ENCODE data around the gene NTSR1. TPM values are rescaled to one million over a fixed set of nuclear protein-coding genes. Genes with fewer than 3 reads are reported as not detected.

The NTSR1 gene
- total RNA-seq, 1 experiment from 2014 or later, result 0.16 TPM

DNA sequence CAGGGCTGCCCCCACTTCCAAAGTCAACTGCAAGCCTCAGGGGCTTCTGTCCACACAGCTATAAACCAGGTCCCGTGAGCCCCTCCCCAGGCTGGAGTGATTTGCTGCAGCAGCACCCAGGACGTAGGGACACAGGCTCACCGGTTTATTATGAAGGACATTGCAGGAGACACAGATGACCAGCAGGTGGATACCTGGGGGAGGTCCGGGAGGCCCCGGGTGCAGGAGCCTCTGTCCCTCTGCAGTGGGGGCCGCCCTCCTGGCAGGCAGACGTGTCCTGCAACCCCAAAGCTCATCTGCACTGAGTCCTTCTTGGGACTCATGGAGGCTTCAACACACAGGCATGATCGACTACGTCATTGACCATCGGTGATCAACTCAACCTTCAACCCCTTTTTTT, 14.5 kb upstream of the NTSR1 start:
- DNase-seq, result peak in 1 of 2 experiments; percentile 49
- H3K36me3 Mint-ChIP-seq (ENCODE audit: insufficient read depth, unreplicated experiment), result no peaks in the 10 kb centered on the region
- intact Hi-C loops (cut with micrococcal nuclease; ENCODE audit: unreplicated experiment), result no loop called here
- no peaks in the 10 kb centered on the region for H3K4me1 ChIP-seq
- TF ChIP-seq, protein P1, sequence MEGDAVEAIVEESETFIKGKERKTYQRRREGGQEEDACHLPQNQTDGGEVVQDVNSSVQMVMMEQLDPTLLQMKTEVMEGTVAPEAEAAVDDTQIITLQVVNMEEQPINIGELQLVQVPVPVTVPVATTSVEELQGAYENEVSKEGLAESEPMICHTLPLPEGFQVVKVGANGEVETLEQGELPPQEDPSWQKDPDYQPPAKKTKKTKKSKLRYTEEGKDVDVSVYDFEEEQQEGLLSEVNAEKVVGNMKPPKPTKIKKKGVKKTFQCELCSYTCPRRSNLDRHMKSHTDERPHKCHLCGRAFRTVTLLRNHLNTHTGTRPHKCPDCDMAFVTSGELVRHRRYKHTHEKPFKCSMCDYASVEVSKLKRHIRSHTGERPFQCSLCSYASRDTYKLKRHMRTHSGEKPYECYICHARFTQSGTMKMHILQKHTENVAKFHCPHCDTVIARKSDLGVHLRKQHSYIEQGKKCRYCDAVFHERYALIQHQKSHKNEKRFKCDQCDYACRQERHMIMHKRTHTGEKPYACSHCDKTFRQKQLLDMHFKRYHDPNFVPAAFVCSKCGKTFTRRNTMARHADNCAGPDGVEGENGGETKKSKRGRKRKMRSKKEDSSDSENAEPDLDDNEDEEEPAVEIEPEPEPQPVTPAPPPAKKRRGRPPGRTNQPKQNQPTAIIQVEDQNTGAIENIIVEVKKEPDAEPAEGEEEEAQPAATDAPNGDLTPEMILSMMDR (IDR thresholded peaks at IDR 0.05; ENCODE audit: insufficient read depth in 1 of 2, low read depth in 1 of 2, low read length in 1 of 2, severe bottlenecking in 1 of 2, unreplicated experiment in 1 of 2), result peak; percentile 43 to 50
- no peaks in the 10 kb centered on the region for H3K36me3 ChIP-seq (ENCODE audit: control insufficient read depth, insufficient read depth, low read length)
- POLR2A ChIA-PET, result no interaction called here
- H3K9me3 Mint-ChIP-seq (ENCODE audit: unreplicated experiment), result no peaks in the 10 kb centered on the region
- H3K27ac Mint-ChIP-seq (ENCODE audit: unreplicated experiment), result no peak overlapping the region
- H3K27me3 Mint-ChIP-seq (ENCODE audit: insufficient read depth, unreplicated experiment), result peaks cover 34% of the 10 kb centered on the region
- H3K9me3 ChIP-seq, result no peaks in the 10 kb centered on the region
- no peaks in the 10 kb centered on the region for H3K4me1 Mint-ChIP-seq (ENCODE audit: low read depth, unreplicated experiment)
- no peak overlapping the region for H3K4me3 ChIP-seq (ENCODE audit: low read depth, low read length)
- BruUV-seq (replicated peaks), result no TSS peak
- peaks cover 2% of the 10 kb centered on the region for H3K27me3 ChIP-seq (replicated peaks; ENCODE audit: control insufficient read depth, insufficient read depth, low read length)
- no peak overlapping the region for H3K4me3 Mint-ChIP-seq (ENCODE audit: unreplicated experiment)
- CTCF ChIA-PET, result interaction anchor here (0.8 to 2.3 kb wide), 4 partner anchors 10 to 114 kb away, joined by 3 to 14 read pairs (median 4); no protein-coding TSS in a partner anchor

DNA sequence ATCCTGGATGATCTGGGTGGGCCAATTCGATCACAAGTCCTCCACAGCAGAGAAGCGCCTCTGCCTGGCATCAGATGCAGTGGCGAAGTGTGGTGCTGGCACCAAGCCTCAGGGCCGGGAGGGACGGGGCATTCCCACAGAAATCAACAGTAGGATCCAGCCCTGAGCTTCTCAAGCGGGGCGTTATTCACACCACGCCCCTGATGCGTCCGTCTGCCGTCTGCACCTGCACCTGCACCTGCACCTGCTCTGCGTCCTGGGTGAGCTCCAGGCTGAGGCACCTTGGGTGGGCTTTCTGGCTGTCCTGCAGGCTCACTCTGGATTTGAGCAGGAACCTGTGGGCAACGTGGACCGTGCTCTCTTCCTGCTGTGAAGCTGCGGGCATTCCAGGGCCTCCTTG, 13.8 kb upstream of the NTSR1 start:
- no peaks in the 10 kb centered on the region for H3K36me3 ChIP-seq (ENCODE audit: control insufficient read depth, insufficient read depth, low read length)
- ChIA-PET CTCF (interaction anchor here (1.2 to 2.3 kb wide), 2 partner anchors 97 to 100 kb away, joined by 3 to 14 read pairs; no protein-coding TSS in a partner anchor), POLR2A (no interaction called here)
- H3K27ac Mint-ChIP-seq (ENCODE audit: unreplicated experiment), result no peak overlapping the region
- no peaks in the 10 kb centered on the region for H3K9me3 Mint-ChIP-seq (ENCODE audit: unreplicated experiment)
- no peak overlapping the region for H3K4me3 Mint-ChIP-seq (ENCODE audit: unreplicated experiment)
- intact Hi-C loops (cut with micrococcal nuclease; ENCODE audit: unreplicated experiment), result no loop called here
- DNase-seq, result no peak
- BruUV-seq (replicated peaks), result no TSS peak
- H3K36me3 Mint-ChIP-seq (ENCODE audit: insufficient read depth, unreplicated experiment), result no peaks in the 10 kb centered on the region
- no peaks in the 10 kb centered on the region for H3K4me1 Mint-ChIP-seq (ENCODE audit: low read depth, unreplicated experiment)
- no peaks in the 10 kb centered on the region for H3K4me1 ChIP-seq
- H3K27me3 Mint-ChIP-seq (ENCODE audit: insufficient read depth, unreplicated experiment), result peaks cover 34% of the 10 kb centered on the region
- H3K9me3 ChIP-seq, result no peaks in the 10 kb centered on the region
- TF ChIP-seq, protein P1 (IDR thresholded peaks at IDR 0.05; ENCODE audit: insufficient read depth in 1 of 2, low read depth in 1 of 2, low read length in 1 of 2, severe bottlenecking in 1 of 2, unreplicated experiment in 1 of 2), result no peak
- no peak overlapping the region for H3K4me3 ChIP-seq (ENCODE audit: low read depth, low read length)
- H3K27me3 ChIP-seq (replicated peaks; ENCODE audit: control insufficient read depth, insufficient read depth, low read length), result peaks cover 4% of the 10 kb centered on the region

DNA sequence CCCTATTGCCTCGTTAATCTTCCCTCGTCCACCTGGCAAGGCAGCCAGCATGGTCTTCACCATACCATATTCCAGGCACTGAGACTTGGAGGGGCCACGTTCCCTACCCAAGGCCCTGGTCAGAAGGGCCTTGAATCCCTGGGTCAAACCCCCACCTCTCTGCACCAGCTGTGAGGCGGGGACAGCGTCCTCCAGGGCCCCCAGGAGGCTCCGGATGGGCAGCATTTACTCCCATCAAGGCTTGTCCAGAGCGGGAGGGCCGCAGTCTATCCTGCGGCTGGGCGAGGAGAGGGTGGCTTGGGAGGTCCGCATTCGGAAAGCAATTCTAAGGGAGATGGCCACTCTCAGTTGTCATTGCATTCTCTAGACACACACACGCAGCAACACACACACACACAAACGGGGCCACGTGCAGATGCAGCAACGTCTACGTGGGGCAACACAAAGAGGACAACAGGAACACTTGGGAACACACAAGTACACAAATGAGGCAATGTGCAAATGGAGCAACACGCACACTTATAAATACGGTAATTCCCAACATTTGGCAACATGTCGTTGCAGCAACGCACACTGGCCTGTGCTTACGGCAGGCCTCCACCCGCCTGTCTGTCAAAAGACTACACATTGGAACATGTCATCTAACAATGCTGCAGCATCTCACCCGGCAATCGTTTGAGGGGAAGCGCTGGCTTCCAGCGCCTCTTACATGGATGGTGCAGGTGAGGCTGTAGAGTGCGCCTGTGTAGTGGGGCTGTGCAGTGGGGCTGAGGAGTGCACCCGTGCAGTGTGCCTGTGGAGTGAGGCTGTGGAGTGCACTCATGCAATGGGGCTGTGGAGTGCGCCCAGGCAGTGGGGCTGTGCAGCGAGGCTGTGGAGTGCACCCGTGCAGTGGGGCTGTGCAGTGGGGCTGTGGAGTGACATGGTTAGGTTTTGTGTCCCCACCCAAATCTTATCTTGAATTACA, 12.9 kb upstream of the NTSR1 start:
- no peaks in the 10 kb centered on the region for H3K4me1 ChIP-seq
- TF ChIP-seq, protein P1 (IDR thresholded peaks at IDR 0.05; ENCODE audit: insufficient read depth in 1 of 2, low read depth in 1 of 2, low read length in 1 of 2, severe bottlenecking in 1 of 2, unreplicated experiment in 1 of 2), result no peak
- H3K4me1 Mint-ChIP-seq (ENCODE audit: low read depth, unreplicated experiment), result no peaks in the 10 kb centered on the region
- no peaks in the 10 kb centered on the region for H3K36me3 ChIP-seq (ENCODE audit: control insufficient read depth, insufficient read depth, low read length)
- no peak for DNase-seq
- peaks cover 28% of the 10 kb centered on the region for H3K27me3 Mint-ChIP-seq (ENCODE audit: insufficient read depth, unreplicated experiment)
- H3K9me3 Mint-ChIP-seq (ENCODE audit: unreplicated experiment), result no peaks in the 10 kb centered on the region
- ChIA-PET POLR2A (no interaction called here), CTCF (interaction anchor here (1.2 to 2.3 kb wide), 2 partner anchors 96 to 99 kb away, joined by 3 to 14 read pairs; no protein-coding TSS in a partner anchor)
- H3K27me3 ChIP-seq (replicated peaks; ENCODE audit: control insufficient read depth, insufficient read depth, low read length), result peaks cover 4% of the 10 kb centered on the region
- intact Hi-C loops (cut with micrococcal nuclease; ENCODE audit: unreplicated experiment), result no loop called here
- BruUV-seq (replicated peaks), result no TSS peak
- H3K4me3 ChIP-seq (ENCODE audit: low read depth, low read length), result no peak overlapping the region
- H3K4me3 Mint-ChIP-seq (ENCODE audit: unreplicated experiment), result no peak overlapping the region
- H3K36me3 Mint-ChIP-seq (ENCODE audit: insufficient read depth, unreplicated experiment), result no peaks in the 10 kb centered on the region
- H3K9me3 ChIP-seq, result no peaks in the 10 kb centered on the region
- no peak overlapping the region for H3K27ac Mint-ChIP-seq (ENCODE audit: unreplicated experiment)
